ENCODE data around the gene SMIM5.

SMIM5 gene

GRCh38 chr17:75645501-75645888, 12.3 kb downstream of the SMIM5 start:
- TF ChIP-seq POLR2A (IDR thresholded peaks at IDR 0.05; ENCODE audit: low read length) (peak; percentile 38), GATA1 (IDR thresholded peaks at IDR 0.05; ENCODE audit: low read depth, low read length) (no peak)
- DNase-seq, result no peak

DNA sequence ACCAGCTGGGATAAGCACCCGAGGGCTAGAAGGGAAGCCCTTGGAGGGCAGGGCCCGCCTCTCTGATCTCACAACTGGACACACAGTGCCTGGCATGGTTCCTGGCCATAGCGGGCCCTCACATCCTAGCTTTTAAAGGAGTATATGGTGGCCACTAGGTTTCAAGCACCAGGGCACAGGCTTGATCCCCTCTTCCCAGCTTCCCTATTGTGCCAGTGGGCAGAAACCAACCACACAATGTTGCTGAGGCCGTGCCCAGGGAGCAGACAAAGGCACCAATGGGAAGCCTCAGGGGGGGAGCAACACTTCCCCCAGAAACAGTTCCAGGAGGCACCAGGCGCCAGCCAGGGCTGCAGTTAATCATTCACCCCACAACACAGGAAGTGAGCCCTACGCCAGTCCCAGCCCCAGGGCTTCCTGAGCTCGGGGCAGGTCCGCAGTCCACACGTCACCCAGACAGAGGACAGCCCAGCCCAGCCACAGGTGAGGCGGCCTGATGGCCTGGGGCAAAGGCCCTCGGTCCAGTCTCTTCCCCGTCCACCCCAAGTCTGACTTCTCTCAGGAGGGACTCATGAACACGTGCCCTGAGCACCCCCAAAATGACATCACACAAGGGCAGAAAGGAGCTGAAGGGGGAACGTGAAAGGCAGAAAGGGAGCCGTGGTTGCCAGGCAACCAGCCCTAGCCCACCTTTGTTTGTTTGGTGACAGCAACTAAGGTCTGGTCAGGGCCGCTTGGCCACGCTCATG, 12.8 kb downstream of the SMIM5 start:
- TF ChIP-seq GATA1 (IDR thresholded peaks at IDR 0.05; ENCODE audit: low read depth, low read length) (no peak), POLR2A (IDR thresholded peaks at IDR 0.05; ENCODE audit: low read length) (no peak)

GRCh38 chr17:75646638-75646992, 13.4 kb downstream of the SMIM5 start:
- no peak for DNase-seq
- TF ChIP-seq GATA1 (IDR thresholded peaks at IDR 0.05; ENCODE audit: low read depth, low read length) (no peak), POLR2A (IDR thresholded peaks at IDR 0.05; ENCODE audit: low read length) (no peak)

More for the DNA sequence above, 12.8 kb downstream of the SMIM5 start:
- no peak for DNase-seq

DNA sequence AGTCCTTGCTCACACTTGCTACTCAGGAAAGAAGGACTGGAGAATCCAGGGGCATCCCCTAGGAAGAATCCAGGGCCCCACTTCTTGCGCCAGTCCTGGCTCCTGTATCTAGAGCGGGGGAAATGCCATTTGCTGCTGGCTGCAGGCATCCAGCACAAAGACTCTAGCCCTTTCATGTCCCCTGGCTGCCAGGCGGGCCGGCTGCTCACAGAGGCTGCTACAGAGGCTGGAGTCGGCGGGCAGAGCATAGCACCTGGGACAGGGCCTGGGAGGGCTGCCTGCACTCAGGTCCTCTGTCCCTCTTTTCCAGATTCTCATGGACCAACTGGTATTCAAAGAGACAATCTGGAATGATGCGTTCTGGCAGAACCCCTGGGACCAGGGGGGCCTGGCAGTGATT, 13.8 kb downstream of the SMIM5 start:
- TF ChIP-seq POLR2A (IDR thresholded peaks at IDR 0.05; ENCODE audit: low read length), result no peak
- DNase-seq, result no peak

- DNase-seq, result no peak
- no peak for TF ChIP-seq POLR2A (IDR thresholded peaks at IDR 0.05; ENCODE audit: low read length)
- TF ChIP-seq GATA1 (IDR thresholded peaks at IDR 0.05; ENCODE audit: low read depth, low read length), result no peak
These were observed 14.7 kb downstream of the SMIM5 start for GRCh38 chr17:75647921-75648320.

GRCh38 chr17:75649687-75650086, 16.5 kb downstream of the SMIM5 start:
- TF ChIP-seq GATA1 (IDR thresholded peaks at IDR 0.05; ENCODE audit: low read depth, low read length), result no peak
- no peak for TF ChIP-seq POLR2A (IDR thresholded peaks at IDR 0.05; ENCODE audit: low read length)
- DNase-seq, result no peak

- TF ChIP-seq GATA1 (IDR thresholded peaks at IDR 0.05; ENCODE audit: low read depth, low read length) (no peak), POLR2A (IDR thresholded peaks at IDR 0.05; ENCODE audit: low read length) (no peak)
- DNase-seq, result no peak
These were observed 17.6 kb downstream of the SMIM5 start for GRCh38 chr17:75650874-75651273.

DNA sequence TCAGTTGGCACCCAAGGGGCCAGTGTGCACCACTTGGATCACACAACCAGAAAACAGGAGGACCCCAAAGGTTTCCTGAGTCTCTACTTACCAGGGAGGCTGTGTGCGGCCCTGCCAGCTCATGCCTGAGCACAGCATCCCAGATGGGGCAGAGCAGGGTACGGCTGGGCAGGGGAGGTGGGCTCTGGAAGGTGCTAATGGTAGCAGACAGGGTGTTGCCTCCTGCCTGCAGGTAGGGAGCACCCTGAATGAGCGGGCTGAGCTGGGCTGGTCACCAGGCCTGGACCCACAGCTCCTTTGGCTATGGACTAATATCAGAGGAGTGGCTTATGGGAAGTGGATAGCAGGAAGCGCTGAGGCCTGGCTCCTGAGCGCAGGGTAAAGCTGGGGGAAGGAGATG, 19.1 kb downstream of the SMIM5 start:
- DNase-seq, result no peak

GRCh38 chr17:75652934-75653549, 19.8 kb downstream of the SMIM5 start:
- peak; percentile 65 to 78 for DNase-seq
- no peak for TF ChIP-seq POLR2A (IDR thresholded peaks at IDR 0.05; ENCODE audit: low read length)
- TF ChIP-seq GATA1 (IDR thresholded peaks at IDR 0.05; ENCODE audit: low read depth, low read length), result no peak

More for the DNA sequence above, 19.1 kb downstream of the SMIM5 start:
- TF ChIP-seq GATA1 (IDR thresholded peaks at IDR 0.05; ENCODE audit: low read depth, low read length) (no peak), POLR2A (IDR thresholded peaks at IDR 0.05; ENCODE audit: low read length) (no peak)

- TF ChIP-seq GATA1 (IDR thresholded peaks at IDR 0.05; ENCODE audit: low read depth, low read length) (no peak), POLR2A (IDR thresholded peaks at IDR 0.05; ENCODE audit: low read length) (no peak)
- no peak for DNase-seq
These were observed 20.9 kb downstream of the SMIM5 start for GRCh38 chr17:75654176-75654575.

DNA sequence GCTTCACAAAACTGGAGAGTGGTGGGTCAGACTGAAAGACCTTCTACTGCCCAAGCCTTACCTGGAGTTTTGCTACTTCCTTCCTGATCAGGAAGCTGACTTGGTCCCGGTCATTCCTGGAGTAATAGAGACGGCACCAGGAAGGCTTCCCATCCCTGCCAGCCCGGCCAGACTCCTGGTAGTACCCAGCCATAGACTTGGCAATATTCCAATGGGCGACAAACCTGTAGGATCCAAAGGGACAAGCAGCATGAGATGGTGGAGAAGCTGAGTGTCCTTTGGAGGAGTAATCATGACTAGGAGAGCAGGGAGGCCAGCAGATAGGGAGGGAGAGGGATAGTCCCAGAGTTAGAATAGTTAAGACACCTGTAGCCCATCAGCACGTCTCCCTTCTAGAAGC, 25.0 kb downstream of the SMIM5 start:
- DNase-seq, result no peak
- TF ChIP-seq GATA1 (IDR thresholded peaks at IDR 0.05; ENCODE audit: low read depth, low read length) (no peak), POLR2A (IDR thresholded peaks at IDR 0.05; ENCODE audit: low read length) (no peak)

- DNase-seq, result no peak
- TF ChIP-seq GATA1 (IDR thresholded peaks at IDR 0.05; ENCODE audit: low read depth, low read length), result no peak
- TF ChIP-seq POLR2A (IDR thresholded peaks at IDR 0.05; ENCODE audit: low read length), result no peak
These were observed 28.3 kb downstream of the SMIM5 start for GRCh38 chr17:75661531-75661930.

DNA sequence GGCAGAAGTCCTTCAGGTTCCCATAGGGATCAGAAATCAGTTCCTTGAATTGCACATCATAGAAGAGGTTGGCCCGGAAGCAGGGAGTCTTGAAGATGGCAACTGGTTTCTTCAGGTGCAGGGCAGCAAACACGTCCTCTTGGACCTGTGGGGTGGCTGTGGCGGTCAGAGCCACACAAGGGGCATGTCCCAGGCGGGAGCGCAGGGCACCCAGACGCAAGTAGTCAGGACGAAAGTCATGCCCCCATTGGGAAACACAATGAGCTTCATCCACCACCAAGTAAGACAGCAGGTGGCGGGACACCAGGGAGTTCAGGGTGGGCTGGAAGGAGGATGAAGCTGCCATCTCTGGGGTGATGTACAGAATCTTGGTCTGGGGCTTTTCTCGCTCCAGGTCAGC, 29.3 kb downstream of the SMIM5 start:
- TF ChIP-seq GATA1 (IDR thresholded peaks at IDR 0.05; ENCODE audit: low read depth, low read length), result no peak
- TF ChIP-seq POLR2A (IDR thresholded peaks at IDR 0.05; ENCODE audit: low read length), result no peak
- DNase-seq, result no peak

- no peak for DNase-seq
- TF ChIP-seq GATA1 (IDR thresholded peaks at IDR 0.05; ENCODE audit: low read depth, low read length) (no peak), POLR2A (IDR thresholded peaks at IDR 0.05; ENCODE audit: low read length) (no peak)
These were observed 30.9 kb downstream of the SMIM5 start for GRCh38 chr17:75664099-75664549.

DNA sequence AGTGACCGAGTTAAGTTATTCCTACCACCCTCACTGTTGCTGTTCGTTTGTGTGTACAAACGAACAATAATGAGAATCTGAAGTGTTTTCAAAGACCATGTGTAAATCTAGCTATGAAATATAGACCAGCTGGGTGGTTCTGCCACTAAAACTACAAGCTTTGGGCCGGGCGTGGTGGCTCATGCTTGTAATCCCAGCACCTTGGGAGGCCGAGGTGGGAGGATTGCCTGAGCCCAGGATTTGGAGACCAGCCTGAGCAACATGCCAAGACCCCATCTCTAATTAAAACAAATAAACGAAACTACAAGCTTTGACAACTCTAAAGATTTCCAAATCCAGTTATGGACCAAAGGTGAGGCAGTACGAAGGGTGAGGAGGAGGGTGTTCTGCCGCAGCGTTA, 32.7 kb downstream of the SMIM5 start:
- TF ChIP-seq POLR2A (IDR thresholded peaks at IDR 0.05; ENCODE audit: low read length), result no peak
- TF ChIP-seq GATA1 (IDR thresholded peaks at IDR 0.05; ENCODE audit: low read depth, low read length), result no peak
- no peak for DNase-seq
